ENCODE measurements around the gene RASAL2. TPM values are rescaled to one million over a fixed set of nuclear protein-coding genes. Genes with fewer than 3 reads are reported as not detected.

The RASAL2 gene
- total RNA-seq, 1 experiment from 2014 or later: 22.2 TPM

DNA sequence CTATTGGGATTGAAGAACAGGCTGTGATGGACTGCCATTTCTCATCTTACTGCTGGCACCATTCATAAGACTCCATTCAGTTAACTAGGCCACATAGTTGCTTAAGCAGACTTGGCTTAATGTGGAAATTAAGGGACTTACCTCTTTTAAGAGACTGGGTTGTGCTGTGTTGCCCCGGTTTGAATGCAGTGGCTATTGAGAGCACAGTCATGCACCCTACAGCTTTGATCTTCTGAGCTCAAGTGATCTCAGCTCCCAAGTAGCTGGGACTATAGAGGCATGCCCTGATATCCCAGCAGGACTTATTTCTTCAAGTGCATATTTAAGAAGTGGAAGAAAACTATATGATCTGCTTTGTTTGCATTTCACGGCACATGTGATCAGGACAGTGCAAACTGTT, 181.1 kb downstream of the RASAL2 start:
- no peak overlapping the region for H3K27ac ChIP-seq (ENCODE audit: insufficient read length, low read depth, low read length)
- Mint-ChIP-seq H3K4me3 (no peak overlapping the region), H3K27me3 (ENCODE audit: low read depth) (no peaks in the 10 kb centered on the region), H3K27ac (peak overlapping the region in 2 of 3 experiments; percentile 17 to 41; a peak in 2 of 7 replicates), H3K36me3 (ENCODE audit: insufficient read depth in 1 of 3, low read depth in 3 of 3) (peaks cover 6 to 12% (median 10%) of the 10 kb centered on the region in 3 experiments; a peak in 5 of 7 replicates), H3K9me3 (peaks cover 0 to 6% of the 10 kb centered on the region in 2 experiments; a peak in 1 of 5 replicates), H3K4me1 (peaks cover 57 to 67% of the 10 kb centered on the region in 2 experiments)
- H2BK120ac ChIP-seq (ENCODE audit: low read depth, low read length, poor library complexity, severe bottlenecking): no peak overlapping the region
- no peak overlapping the region for H2BK15ac ChIP-seq (ENCODE audit: low read depth, low read length)
- H3T11ph ChIP-seq (ENCODE audit: low read length): no peak overlapping the region
- H3K79me1 ChIP-seq (ENCODE audit: insufficient read depth, low read depth, low read length, poor library complexity, severe bottlenecking): no peaks in the 10 kb centered on the region
- H3K14ac ChIP-seq (ENCODE audit: insufficient read depth, low read length): no peak overlapping the region
- no CpG with 5 or more reads among the region's 2 CpGs for WGBS (ENCODE audit: extremely low coverage, insufficient read length, low lambda C conversion rate)
- H4K8ac ChIP-seq (replicated peaks; ENCODE audit: insufficient read length, low read depth, low read length): no peak overlapping the region
- H3K23me2 ChIP-seq (ENCODE audit: insufficient read length, low read depth, low read length, poor library complexity, severe bottlenecking): no peaks in the 10 kb centered on the region
- H2BK5ac ChIP-seq (ENCODE audit: insufficient read length, low read length): no peak overlapping the region
- no peaks in the 10 kb centered on the region for H3K27me3 ChIP-seq (ENCODE audit: insufficient read depth, low read length)
- no peak overlapping the region for H3K9ac ChIP-seq (ENCODE audit: extremely low read depth, insufficient read length, low read length)
- DNase-seq: no peak
- H2AK5ac ChIP-seq (ENCODE audit: insufficient read length, low read length): no peak overlapping the region
- H3K23ac ChIP-seq (ENCODE audit: insufficient read length, low read depth, low read length): no peak overlapping the region
- H2BK20ac ChIP-seq (ENCODE audit: low read depth, low read length, poor library complexity, severe bottlenecking): no peak overlapping the region
- no peak overlapping the region for H2AFZ ChIP-seq (ENCODE audit: low read length)
- no peak overlapping the region for H3K18ac ChIP-seq (ENCODE audit: insufficient read length, low read depth, low read length)
- H3K56ac ChIP-seq (ENCODE audit: insufficient read length, low read depth, low read length): no peak overlapping the region
- H3K4me2 ChIP-seq (ENCODE audit: insufficient read depth, insufficient read length, low read length): no peak overlapping the region
- no peak overlapping the region for H2BK12ac ChIP-seq (ENCODE audit: insufficient read length, low read depth, low read length)
- no peak overlapping the region for H4K5ac ChIP-seq (ENCODE audit: insufficient read length, low read depth, low read length)
- H3K79me2 ChIP-seq (ENCODE audit: insufficient read depth, low read length): no peaks in the 10 kb centered on the region; the same call in 1 of the 2 replicates
- H3K4me1 ChIP-seq (ENCODE audit: insufficient read depth, low read length): peaks cover 7% of the 10 kb centered on the region; the same call in 1 of the 2 replicates
- H4K20me1 ChIP-seq (ENCODE audit: control insufficient read depth, insufficient read depth, insufficient read length): no peaks in the 10 kb centered on the region
- no peaks in the 10 kb centered on the region for H3K9me3 ChIP-seq (ENCODE audit: control insufficient read depth, low read depth, low read length)
- no peak overlapping the region for H3K4ac ChIP-seq (ENCODE audit: low read depth, low read length)
- H4K91ac ChIP-seq (ENCODE audit: insufficient read length, low read depth, low read length): no peak overlapping the region
- TF ChIP-seq CTCF (conservative IDR thresholded peaks at IDR 0.05): no peak
